Fibroblast of mammary gland (primary cell): ENCODE measurements around the gene CARD19.

Experiments used
- DNase-seq: peaks from one replicate; pipeline ENCODE4 v3.0.0-alpha.2; 2010; ENCODE audit warnings: low read depth
- H3K4me3 ChIP-seq: 2 replicates; pipeline ENCODE4 v1.5.1; 2011; ENCODE audit warnings: low read depth, mild to moderate bottlenecking, low read length, moderate library complexity; ENCODE audit not compliant: control insufficient read depth
- CTCF ChIP-seq: conservative IDR thresholded peaks from 2 replicates; pipeline ENCODE4 v1.5.1; 2011; ENCODE audit warnings: low read depth, low read length, inconsistent platforms; ENCODE audit not compliant: control insufficient read depth, insufficient read depth

Gene CARD19

GRCh38 chr9:93107151-93107824 is 11.3 kb downstream of the CARD19 start:
- H3K4me3 ChIP-seq, result no peak overlapping the region
- no peak for TF ChIP-seq CTCF
- no peak for DNase-seq

GRCh38 chr9:93107825-93108161 is 11.8 kb downstream of the CARD19 start:
- TF ChIP-seq CTCF, result no peak
- DNase-seq, result no peak
- H3K4me3 ChIP-seq, result no peak overlapping the region

- no peak overlapping the region for H3K4me3 ChIP-seq
- no peak for DNase-seq
- TF ChIP-seq CTCF, result no peak
These were observed 12.4 kb downstream of the CARD19 start for GRCh38 chr9:93108291-93109041.

- TF ChIP-seq CTCF, result no peak
- no peak overlapping the region for H3K4me3 ChIP-seq
- DNase-seq, result no peak
These were observed 14.4 kb downstream of the CARD19 start for GRCh38 chr9:93110311-93110855.

- no peak overlapping the region for H3K4me3 ChIP-seq
- no peak for DNase-seq
- TF ChIP-seq CTCF, result no peak
These were observed 15.0 kb downstream of the CARD19 start for GRCh38 chr9:93111001-93111370.

GRCh38 chr9:93111371-93112115 is 15.5 kb downstream of the CARD19 start:
- no peak overlapping the region for H3K4me3 ChIP-seq
- no peak for TF ChIP-seq CTCF
- DNase-seq, result no peak
